H1 (cell line): ENCODE measurements around the gene PHYH. TPM values are rescaled to one million over a fixed set of nuclear protein-coding genes. Genes with fewer than 3 reads are reported as not detected.

Experiments used
- CTCF ChIA-PET: fragments of 300-600 bp; sonication (Branson Sonifier 250); formaldehyde crosslinking; loops from one replicate; lab custom pipeline; 2021; ENCODE audit not compliant: partially characterized antibody; lab: Charles Lee
- POLR2A ChIA-PET: fragments of 300-600 bp; sonication (Branson Sonifier 250); formaldehyde crosslinking; loops from one replicate; lab custom pipeline; 2021; ENCODE audit warnings: inconsistent platforms; ENCODE audit not compliant: partially characterized antibody; lab: Charles Lee
- DNase-seq, 2 experiments: peaks; one replicate each; pipeline versions ENCODE4 v3.0.0 to v3.0.0-alpha.2; 2010 to 2022; ENCODE audit warnings: low spot score in 2 of 2, low read depth in 1 of 2, mixed read lengths in 1 of 2
- FAIRE-seq: peaks from 2 replicates; lab custom pipeline; 2011; peaks lifted over from hg19 to GRCh38; lab: Jason Lieb, UNC
- H2AFZ ChIP-seq: 2 replicates; pipeline ENCODE4 v1.8.1; 2012; ENCODE audit warnings: low read length, inconsistent platforms
- H2AK5ac ChIP-seq: 2 replicates; pipeline ENCODE4 v1.6.1; 2013; ENCODE audit warnings: low read depth, low read length
- H2BK120ac ChIP-seq: replicated peaks from 2 replicates; pipeline ENCODE3; 2013; ENCODE audit warnings: low read depth, low read length, inconsistent platforms
- H2BK12ac ChIP-seq: 2 replicates; pipeline ENCODE4 v1.6.1; 2013; ENCODE audit warnings: low read depth, low read length
- H2BK15ac ChIP-seq: 2 replicates; pipeline ENCODE4 v1.6.1; 2013; ENCODE audit warnings: low read length
- H2BK20ac ChIP-seq: 2 replicates; pipeline ENCODE4 v1.6.1; 2013; ENCODE audit warnings: low read length
- H2BK5ac ChIP-seq: 2 replicates; pipeline ENCODE4 v1.6.1; 2013; ENCODE audit warnings: low read depth, low read length
- H3K14ac ChIP-seq: 2 replicates; pipeline ENCODE4 v1.6.1; 2013; ENCODE audit warnings: inconsistent platforms; ENCODE audit not compliant: insufficient read length
- H3K18ac ChIP-seq: 2 replicates; pipeline ENCODE4 v1.6.1; 2013; ENCODE audit warnings: low read length; ENCODE audit errors: extremely low read depth
- H3K23ac ChIP-seq: 2 replicates; pipeline ENCODE4 v1.6.1; 2013; ENCODE audit warnings: inconsistent platforms; ENCODE audit not compliant: insufficient read length
- H3K23me2 ChIP-seq: 2 replicates; pipeline ENCODE4 v1.6.1; 2013; ENCODE audit warnings: low read depth, low read length
- H3K27ac ChIP-seq: 2 replicates; pipeline ENCODE4 v1.6.1; 2011; ENCODE audit warnings: low read depth, low read length, inconsistent platforms
- H3K27me3 ChIP-seq, 4 experiments: replicated peaks in 1 of 4; 1 replicate in 1 of 4; 2 replicates in 3 of 4; pipeline versions ENCODE4 v1.6.1 to v1.8.1; 2011 to 2013; ENCODE audit warnings: low read length in 3 of 4, mild to moderate bottlenecking in 3 of 4, inconsistent platforms in 2 of 4, mixed read lengths in 2 of 4, moderate library complexity in 1 of 4; ENCODE audit not compliant: control insufficient read depth in 3 of 4, insufficient read depth in 3 of 4; ENCODE audit errors: extremely low read depth in 1 of 4
- H3K36me3 ChIP-seq, 4 experiments: 2 replicates each; pipeline versions ENCODE4 v1.6.1 to v1.8.1; 2011 to 2013; ENCODE audit warnings: mild to moderate bottlenecking in 4 of 4, low read length in 3 of 4, moderate library complexity in 2 of 4, control low read depth in 1 of 4, inconsistent platforms in 1 of 4; ENCODE audit not compliant: insufficient read depth in 4 of 4, control insufficient read depth in 2 of 4
- H3K4ac ChIP-seq: replicated peaks from 2 replicates; pipeline ENCODE3; 2013; ENCODE audit warnings: low read length, low read depth, mixed read lengths, inconsistent platforms; ENCODE audit not compliant: insufficient read length
- H3K4me1 ChIP-seq, 4 experiments: replicated peaks in 1 of 4; 1 replicate in 1 of 4; 2 replicates in 3 of 4; pipeline versions ENCODE4 v1.6.1 to v1.8.1; 2011 to 2013; ENCODE audit warnings: low read length in 3 of 4, inconsistent platforms in 2 of 4, mixed read lengths in 1 of 4; ENCODE audit not compliant: insufficient read depth in 4 of 4, control insufficient read depth in 3 of 4
- H3K4me2 ChIP-seq, 2 experiments: 2 replicates each; pipeline versions ENCODE4 v1.6.1 to v1.8.1; 2011 to 2013; ENCODE audit warnings: low read depth in 2 of 2, low read length in 2 of 2, control low read depth in 1 of 2, inconsistent platforms in 1 of 2, mild to moderate bottlenecking in 1 of 2; ENCODE audit not compliant: insufficient read depth in 1 of 2
- H3K4me3 ChIP-seq, 4 experiments: fragments of 200-600, 300-600 bp in 1 of 4; sonication (generic), shearing (Covaris generic), sonication (Bioruptor Twin) in 1 of 4; 2 replicates each; pipeline versions ENCODE4 v1.5.1 to v1.8.1; 2011 to 2016; ENCODE audit warnings: low read length in 4 of 4, low read depth in 3 of 4, control low read depth in 2 of 4, inconsistent platforms in 2 of 4, mild to moderate bottlenecking in 2 of 4, mixed read lengths in 1 of 4, moderate library complexity in 1 of 4; ENCODE audit not compliant: insufficient read depth in 2 of 4; ENCODE audit errors: extremely low read depth in 1 of 4
- H3K56ac ChIP-seq: replicated peaks from 2 replicates; pipeline ENCODE3; 2013; ENCODE audit warnings: low read depth, mild to moderate bottlenecking, mixed read lengths, low read length, inconsistent platforms; ENCODE audit not compliant: insufficient read length
- H3K79me1 ChIP-seq: 2 replicates; pipeline ENCODE4 v1.6.1; 2013; ENCODE audit warnings: low read depth, low read length, control low read depth
- H3K79me2 ChIP-seq, 2 experiments: 2 replicates each; pipeline versions ENCODE4 v1.6.1 to v1.8.1; 2012 to 2013; ENCODE audit warnings: low read length in 2 of 2, mild to moderate bottlenecking in 2 of 2, inconsistent platforms in 1 of 2; ENCODE audit not compliant: insufficient read depth in 2 of 2, control insufficient read depth in 1 of 2
- H3K9ac ChIP-seq, 4 experiments: replicated peaks in 1 of 4; 1 replicate in 1 of 4; 2 replicates in 3 of 4; pipeline versions ENCODE4 v1.6.1 to v1.8.1; 2011 to 2013; ENCODE audit warnings: low read depth in 3 of 4, low read length in 3 of 4, control low read depth in 2 of 4, mild to moderate bottlenecking in 2 of 4, moderate library complexity in 2 of 4, inconsistent platforms in 1 of 4; ENCODE audit errors: extremely low read depth in 1 of 4
- H3K9me3 ChIP-seq, 2 experiments: 2 replicates each; pipeline versions ENCODE4 v1.6.1 to v1.8.1; 2012 to 2013; ENCODE audit warnings: mild to moderate bottlenecking in 2 of 2, moderate library complexity in 2 of 2, control low read depth in 1 of 2, inconsistent platforms in 1 of 2, low read depth in 1 of 2, low read length in 1 of 2, mixed read lengths in 1 of 2; ENCODE audit not compliant: insufficient read depth in 2 of 2
- H4K20me1 ChIP-seq, 2 experiments: replicated peaks in 1 of 2; 2 replicates each; pipeline versions ENCODE3 to v1.8.1; 2011 to 2013; ENCODE audit warnings: inconsistent platforms in 2 of 2, low read length in 2 of 2, mild to moderate bottlenecking in 1 of 2; ENCODE audit not compliant: insufficient read depth in 2 of 2, control insufficient read depth in 1 of 2
- H4K5ac ChIP-seq: 2 replicates; pipeline ENCODE4 v1.6.1; 2013; ENCODE audit warnings: low read length, low read depth, mixed read lengths, inconsistent platforms; ENCODE audit not compliant: insufficient read length
- H4K8ac ChIP-seq: 2 replicates; pipeline ENCODE4 v1.8.0; 2013; ENCODE audit warnings: mild to moderate bottlenecking, moderate library complexity, low read length, inconsistent platforms; ENCODE audit not compliant: insufficient read depth; ENCODE audit errors: extremely low read depth
- H4K91ac ChIP-seq: replicated peaks from 2 replicates; pipeline ENCODE3; 2013; ENCODE audit warnings: low read length, mixed read lengths, inconsistent platforms; ENCODE audit not compliant: insufficient read length
- PHF8 ChIP-seq: fragments of 200-600 bp; sonication (generic); conservative IDR thresholded peaks from 2 replicates; pipeline ENCODE4 v1.7.1; 2012; ENCODE audit warnings: low read depth, mild to moderate bottlenecking, inconsistent platforms, low read length, moderate library complexity
- RFX5 ChIP-seq: IDR thresholded peaks from 2 replicates; pipeline ENCODE4 v1.6.1; 2011; ENCODE audit warnings: low read depth, low read length, improper control_type of control experiment, borderline replicate concordance
- SAP30 ChIP-seq: fragments of 300-600 bp; sonication (generic); IDR thresholded peaks from 2 replicates; pipeline ENCODE4 v1.7.1; 2012; ENCODE audit warnings: low read length, moderate library complexity, mild to moderate bottlenecking, inconsistent platforms; ENCODE audit not compliant: insufficient read depth, insufficient replicate concordance
- SIN3A ChIP-seq, 2 experiments: IDR thresholded peaks in 1 of 2; conservative IDR thresholded peaks in 1 of 2; 2 replicates each; pipeline ENCODE4 v1.6.1; 2011 to 2012; ENCODE audit warnings: low read length in 2 of 2, improper control_type of control experiment in 1 of 2, low read depth in 1 of 2, mild to moderate bottlenecking in 1 of 2
- SUZ12 ChIP-seq: fragments of 200-600 bp; sonication (generic); IDR thresholded peaks from 2 replicates; pipeline ENCODE4 v1.6.1; 2012; ENCODE audit warnings: mild to moderate bottlenecking, inconsistent platforms, low read length, moderate library complexity, mixed read lengths
- TCF12 ChIP-seq: IDR thresholded peaks from 2 replicates; pipeline ENCODE4 v1.6.1; 2011; ENCODE audit warnings: low read depth, mild to moderate bottlenecking, low read length
- YY1 ChIP-seq: IDR thresholded peaks from 2 replicates; pipeline ENCODE4 v1.6.1; 2011; ENCODE audit warnings: low read depth, mild to moderate bottlenecking, low read length
- WGBS, 2 experiments: shearing (Covaris generic) in 1 of 2; methylation state at CpG; one replicate each; pipeline versions ENCODE4 v1.1.6 to v1.1.7; 2013 to 2015; ENCODE audit warnings: low lambda C conversion rate in 2 of 2, mixed read lengths in 2 of 2, inconsistent platforms in 1 of 2, low coverage in 1 of 2, missing lambda C conversion rate in 1 of 2; ENCODE audit not compliant: insufficient replicate concordance in 2 of 2, insufficient coverage in 1 of 2, insufficient read length in 1 of 2; ENCODE audit errors: extremely low coverage in 1 of 2, missing lambda C conversion rate in 1 of 2; 5-methylcytosine and 5-hydroxymethylcytosine counted together
- polyA plus RNA-seq, 7 experiments: library from polyadenylated mRNA; depleted of rRNA in 3 of 7; stranded (reverse) in 5 of 7; unstranded in 2 of 7; fragments of >200 nt in 5 of 7; fragments of 200-250 nt in 2 of 7; gene quantifications; 1 replicate in 5 of 7; 2 replicates in 1 of 7; 4 replicates in 1 of 7; pipeline versions ENCODE4 v1.2.1 to v1.2.3, GENCODE V29; 2011 to 2013; ENCODE audit warnings: missing spikeins in 2 of 7, mixed read lengths in 2 of 7
- total RNA-seq: library from RNA; stranded (reverse); fragmentation: NEBNext Ultra II Directional; extraction: Animal tissue kit (Norgen Biotek cat#: 25700); gene quantifications from 2 replicates; pipeline ENCODE4 v1.2.1, GENCODE V29; 2021

Gene PHYH
- total and polyA plus RNA-seq, 2 of the 8 experiments (the other 6 are each of a cell fraction or from before 2014, with no cell fraction given): 22.0 to 22.7 TPM

DNA sequence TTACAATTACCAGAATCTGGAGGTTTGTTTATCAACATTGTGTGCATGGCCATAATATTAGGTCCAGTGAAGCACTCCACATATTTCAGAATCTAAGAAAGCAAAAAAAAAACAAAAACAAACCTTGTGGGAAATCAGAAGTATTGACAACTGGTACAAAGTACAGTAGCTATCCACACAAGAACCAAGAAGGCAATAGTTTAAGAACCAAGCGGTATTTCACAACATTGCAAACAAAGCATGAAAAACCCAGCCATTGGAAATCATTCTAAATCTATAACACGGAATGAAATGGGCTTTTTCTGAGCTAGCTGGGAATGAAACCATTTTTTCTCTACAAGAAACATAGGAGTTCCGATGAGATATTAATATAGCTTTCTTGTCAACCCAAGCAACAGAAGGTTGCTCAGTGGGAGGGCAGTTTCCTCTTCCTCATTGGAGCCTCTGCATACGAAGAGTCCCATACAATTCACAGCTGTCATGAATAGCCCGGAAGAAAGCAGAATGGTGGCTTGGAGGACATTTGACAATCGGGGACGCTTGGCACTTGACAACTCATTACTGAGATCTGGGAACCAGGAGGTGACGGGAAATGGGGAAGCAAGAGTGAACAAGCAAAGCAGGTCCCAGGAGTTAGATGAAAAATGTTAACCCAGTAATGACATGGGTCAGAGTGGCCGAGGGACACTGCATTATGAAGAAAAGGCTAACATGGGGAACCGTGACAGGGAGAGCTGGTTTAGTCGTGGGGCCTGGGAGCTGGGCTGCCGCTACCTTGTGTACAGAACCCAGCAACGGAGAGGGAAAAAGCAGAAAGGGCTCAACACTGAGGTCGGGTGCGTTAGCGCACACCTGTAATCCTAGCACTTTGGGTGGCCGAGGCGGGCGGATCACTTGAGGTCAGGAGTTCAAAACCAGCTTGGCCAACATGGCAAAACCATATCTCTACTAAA lies 7.8 kb downstream of the PHYH start:
- no peak overlapping the region for H3K18ac ChIP-seq
- WGBS, 2 experiments: 88% methylated on average over 19 of the region's 19 CpGs; no CpG with 5 or more reads in 1 of the 2 experiments
- H2BK12ac ChIP-seq: no peak overlapping the region
- no peak overlapping the region for H2AFZ ChIP-seq
- H4K20me1 ChIP-seq: no peaks in the 10 kb centered on the region
- no peaks in the 10 kb centered on the region for H3K27me3 ChIP-seq
- H4K5ac ChIP-seq: no peak overlapping the region
- H3K79me2 ChIP-seq: no peaks in the 10 kb centered on the region
- no peak overlapping the region for H3K4me3 ChIP-seq
- no peak overlapping the region for H3K4me2 ChIP-seq
- POLR2A ChIA-PET: interaction anchor here (1.1 to 1.2 kb wide), 2 partner anchors 11 to 57 kb away, joined by 4 read pairs; no protein-coding TSS in a partner anchor
- no peak overlapping the region for H3K27ac ChIP-seq
- H3K79me1 ChIP-seq: no peaks in the 10 kb centered on the region
- H2BK120ac ChIP-seq: no peak overlapping the region
- no peak overlapping the region for H2AK5ac ChIP-seq
- no peak overlapping the region for H4K91ac ChIP-seq
- no peak overlapping the region for H3K23ac ChIP-seq
- H4K8ac ChIP-seq: peak overlapping the region; percentile 3; the same call in 1 of the 2 replicates
- H3K56ac ChIP-seq: no peak overlapping the region
- H2BK15ac ChIP-seq: no peak overlapping the region
- no peak overlapping the region for H3K4ac ChIP-seq
- H3K36me3 ChIP-seq: peaks cover 0 to 9% (median 1%) of the 10 kb centered on the region in 4 experiments; a peak in 2 of 8 replicates
- peaks cover 0 to 2% (median 0%) of the 10 kb centered on the region in 4 experiments; a peak in 2 of 7 replicates for H3K4me1 ChIP-seq
- CTCF ChIA-PET: interaction anchor here (0.6 to 1.8 kb wide), 3 partner anchors 11 to 245 kb away, joined by 3 to 8 read pairs (median 3); no protein-coding TSS in a partner anchor
- FAIRE-seq (no peak), DNase-seq (no peak)
- no peaks in the 10 kb centered on the region for H3K9me3 ChIP-seq
- no peak overlapping the region for H2BK20ac ChIP-seq
- H3K9ac ChIP-seq: no peak overlapping the region
- H3K14ac ChIP-seq: no peak overlapping the region
- H3K23me2 ChIP-seq: no peaks in the 10 kb centered on the region
- no peak overlapping the region for H2BK5ac ChIP-seq
- TF ChIP-seq SIN3A (conservative IDR thresholded peaks at IDR 0.05 in 1 of 2, IDR thresholded peaks at IDR 0.05 in 1 of 2; ENCODE audit: low read depth in 1 of 2, low read length in 2 of 2) (no peak), SUZ12 (no peak), RFX5 (no peak), PHF8 (no peak), YY1 (no peak), SAP30 (no peak), TCF12 (no peak)
